Uterus (tissue), 4 donors: ENCODE results near the gene PTTG1. TPM values are rescaled to one million over a fixed set of nuclear protein-coding genes. Genes with fewer than 3 reads are reported as not detected.

ENCODE experiments used
- DNase-seq, 2 donors: peaks; one replicate each; pipeline ENCODE4 v3.0.0-alpha.2; 2019 to 2020
- H3K27ac ChIP-seq, 2 donors: fragments of 200-600 bp; sonication (generic); 1 replicate in 1 of 2; 2 replicates in 1 of 2; pipeline ENCODE4 v1.5.1; 2016 to 2018
- H3K27me3 ChIP-seq, 2 donors: fragments of 200-600 bp; sonication (generic); one replicate each; pipeline ENCODE4 v1.5.1; 2018 to 2019; ENCODE audit warnings: control low read depth in 1 of 2
- H3K36me3 ChIP-seq, 2 donors: fragments of 200-600 bp; sonication (generic); one replicate each; pipeline ENCODE4 v1.5.1; 2019; ENCODE audit warnings: control low read depth in 1 of 2
- H3K4me1 ChIP-seq, 2 donors: fragments of 200-600 bp; sonication (generic); one replicate each; pipeline ENCODE4 v1.5.1; 2018 to 2019; ENCODE audit warnings: control low read depth in 1 of 2
- H3K4me3 ChIP-seq, 2 donors: fragments of 200-600 bp; sonication (generic); 1 replicate in 1 of 2; 2 replicates in 1 of 2; pipeline ENCODE4 v1.5.1; 2018 to 2019; ENCODE audit warnings: mild to moderate bottlenecking in 1 of 2
- H3K9me3 ChIP-seq, 2 donors: fragments of 200-600 bp; sonication (generic); one replicate each; pipeline ENCODE4 v1.5.1; 2019; ENCODE audit warnings: control low read depth in 1 of 2
- CTCF ChIP-seq, 4 experiments: fragments of 200-600 bp in 2 of 4; fragments of 450-650 bp in 2 of 4; sonication (generic) in 2 of 4; IDR thresholded peaks; one replicate each; pipeline ENCODE4 v1.5.1; 2016 to 2019; ENCODE audit warnings: antibody characterized with exemption in 4 of 4, mild to moderate bottlenecking in 2 of 4, moderate library complexity in 1 of 4
- POLR2A ChIP-seq, 2 donors: fragments of 450-650 bp; IDR thresholded peaks; one replicate each; pipeline ENCODE4 v1.6.1; 2016; ENCODE audit warnings: antibody characterized with exemption in 2 of 2, mild to moderate bottlenecking in 1 of 2, moderate library complexity in 1 of 2
- intact Hi-C: fragments of 100-400 bp; cut with DNase I; formaldehyde crosslinking; loops from one replicate; pipeline ENCODE4 v1.15.1; 2023; ENCODE audit warnings: low total_unique reads
- total RNA-seq, 4 donors: library from RNA; depleted of rRNA in 3 of 4; stranded (reverse); fragments of >200 nt in 3 of 4; gene quantifications; one replicate each; pipeline versions ENCODE4 v1.1.0 to v1.2.4, GENCODE V29; 2014 to 2023
- donor health status: DM: yes; HTN: yes; CAD: no.

The PTTG1 gene
- 10 to 100 TPM in 2 of 4 donors, 1 to 10 TPM in 1, not detected in 1; 2.4 to 40.0 (median 10.6) TPM for total RNA-seq

- intact Hi-C loops, result no loop called here
- Histone ChIP-seq H3K27me3 (no peaks in the 10 kb centered on the region), H3K27ac (peak within 1 kb of the TSS; percentile 73 to 75), H3K4me3 (peak within 1 kb of the TSS; percentile 55 to 67), H3K4me1 (peaks cover 0 to 6% of the 10 kb centered on the region in 2 donors), H3K36me3 (no peaks in the 10 kb centered on the region), H3K9me3 (no peaks in the 10 kb centered on the region)
- peak; percentile 95 to 96 for DNase-seq
- TF ChIP-seq CTCF (IDR thresholded peaks at IDR 0.05), result peak in 1 of 4 experiments; percentile 12
- peak; percentile 51 to 67 for TF ChIP-seq POLR2A (IDR thresholded peaks at IDR 0.05)
Measured at GRCh38 chr5:160421625-160422258, at the start of gene PTTG1. PTTG1 (plus strand) TSS chr5:160421855; CDS start chr5:160422313, 458 bp downstream.

GRCh38 chr5:160375166-160375565 is 46.5 kb upstream of the PTTG1 start:
- intact Hi-C loops, result no loop called here
- Histone ChIP-seq H3K27ac (no peak overlapping the region), H3K4me1 (no peaks in the 10 kb centered on the region), H3K4me3 (no peak overlapping the region), H3K9me3 (no peaks in the 10 kb centered on the region), H3K27me3 (no peaks in the 10 kb centered on the region), H3K36me3 (no peaks in the 10 kb centered on the region)
- no peak for TF ChIP-seq CTCF (IDR thresholded peaks at IDR 0.05)
- DNase-seq, result no peak

- no peaks in the 10 kb centered on the region for H3K9me3 ChIP-seq
- H3K27me3 ChIP-seq, result no peaks in the 10 kb centered on the region
- intact Hi-C loops, result no loop called here
- TF ChIP-seq POLR2A (IDR thresholded peaks at IDR 0.05) (no peak), CTCF (IDR thresholded peaks at IDR 0.05) (no peak)
- H3K36me3 ChIP-seq, result no peaks in the 10 kb centered on the region
- H3K27ac ChIP-seq, result no peak overlapping the region
- no peaks in the 10 kb centered on the region for H3K4me1 ChIP-seq
- no peak overlapping the region for H3K4me3 ChIP-seq
- DNase-seq, result no peak
Measured at GRCh38 chr5:160375701-160376100, 46.0 kb upstream of the PTTG1 start.

GRCh38 chr5:160376416-160376815 is 45.2 kb upstream of the PTTG1 start:
- intact Hi-C loops, result no loop called here
- H3K9me3 ChIP-seq, result no peaks in the 10 kb centered on the region
- H3K4me1 ChIP-seq, result no peaks in the 10 kb centered on the region
- no peaks in the 10 kb centered on the region for H3K27me3 ChIP-seq
- DNase-seq, result no peak
- H3K27ac ChIP-seq, result no peak overlapping the region
- H3K36me3 ChIP-seq, result no peaks in the 10 kb centered on the region
- TF ChIP-seq CTCF (IDR thresholded peaks at IDR 0.05) (no peak), POLR2A (IDR thresholded peaks at IDR 0.05) (no peak)
- H3K4me3 ChIP-seq, result no peak overlapping the region

GRCh38 chr5:160377651-160378050 is 44.0 kb upstream of the PTTG1 start:
- Histone ChIP-seq H3K27ac (no peak overlapping the region), H3K4me1 (no peaks in the 10 kb centered on the region), H3K27me3 (no peaks in the 10 kb centered on the region), H3K9me3 (no peaks in the 10 kb centered on the region), H3K4me3 (no peak overlapping the region), H3K36me3 (no peaks in the 10 kb centered on the region)
- TF ChIP-seq CTCF (IDR thresholded peaks at IDR 0.05) (no peak), POLR2A (IDR thresholded peaks at IDR 0.05) (no peak)
- no peak for DNase-seq
- intact Hi-C loops, result no loop called here
